DOHH2 (cell line): ENCODE measurements around the gene SH3D19.
A peak's percentile ranks its signal among the peaks of the same experiment; 100 is the strongest.
"Not testable (repeated sequence)": the region's sequence is repeated elsewhere in the genome, so short reads cannot be mapped to it uniquely, and the experiment has no call there.

Experiments used
- H3F3A ChIP-seq: fragments of 200-600 bp; sonication (generic), shearing (Covaris generic); 2 replicates; pipeline ENCODE4 v1.6.0; 2016; ENCODE audit warnings: antibody characterized with exemption, mild to moderate bottlenecking; ENCODE audit not compliant: control insufficient read depth, insufficient read depth
- H3K27ac ChIP-seq: fragments of 200-600 bp; sonication (generic); 2 replicates; pipeline ENCODE4 v1.5.1; 2014; ENCODE audit warnings: low read depth, mild to moderate bottlenecking, low read length, moderate library complexity
- H3K27me3 ChIP-seq: fragments of 200-600 bp; sonication (generic); 2 replicates; pipeline ENCODE4 v1.6.1; 2014; ENCODE audit warnings: mild to moderate bottlenecking, low read length, mixed read lengths; ENCODE audit not compliant: control insufficient read depth
- H3K36me3 ChIP-seq: fragments of 200-600 bp; sonication (generic); 2 replicates; pipeline ENCODE4 v1.6.1; 2014; ENCODE audit warnings: mild to moderate bottlenecking, low read length, moderate library complexity, mixed read lengths; ENCODE audit not compliant: control insufficient read depth
- H3K4me1 ChIP-seq: fragments of 200-600 bp; sonication (generic); 2 replicates; pipeline ENCODE4 v1.6.1; 2014; ENCODE audit warnings: mild to moderate bottlenecking, low read length, mixed read lengths; ENCODE audit not compliant: control insufficient read depth
- H3K4me2 ChIP-seq: fragments of 200-600 bp; sonication (generic); 2 replicates; pipeline ENCODE4 v1.6.0; 2014; ENCODE audit warnings: mild to moderate bottlenecking, low read length, moderate library complexity
- H3K4me3 ChIP-seq: fragments of 200-600 bp; sonication (generic); 2 replicates; pipeline ENCODE4 v1.5.1; 2014; ENCODE audit warnings: mild to moderate bottlenecking, low read length, mixed read lengths
- H3K79me2 ChIP-seq: fragments of 200-600 bp; sonication (generic); 2 replicates; pipeline ENCODE4 v1.6.1; 2014; ENCODE audit warnings: mild to moderate bottlenecking, low read length, mixed read lengths; ENCODE audit not compliant: control insufficient read depth
- H3K9me2 ChIP-seq: fragments of 200-600 bp; sonication (generic); replicated peaks from 2 replicates; pipeline ENCODE4 v1.6.1; 2014; ENCODE audit warnings: mild to moderate bottlenecking, low read length, mixed read lengths; ENCODE audit not compliant: control insufficient read depth
- H3K9me3 ChIP-seq: fragments of 200-600 bp; sonication (generic); 2 replicates; pipeline ENCODE4 v1.6.1; 2014; ENCODE audit warnings: antibody characterized with exemption, low read length, mixed read lengths; ENCODE audit not compliant: control insufficient read depth, insufficient read depth
- H4K20me1 ChIP-seq: fragments of 200-600 bp; sonication (generic); 2 replicates; pipeline ENCODE4 v1.6.0; 2014; ENCODE audit warnings: low read depth, mild to moderate bottlenecking, antibody characterized with exemption, low read length, moderate library complexity; ENCODE audit not compliant: control insufficient read depth, insufficient read depth
- EZH2phosphoT487 ChIP-seq: fragments of 200-600 bp; sonication (generic); IDR thresholded peaks from 2 replicates; pipeline ENCODE4 v1.6.1; 2017; ENCODE audit warnings: borderline replicate concordance, mild to moderate bottlenecking, antibody characterized with exemption, low read length, moderate library complexity, mixed read lengths
- TF ChIP-seq, protein P1 (sequence below): fragments of 200-600 bp; sonication (generic); IDR thresholded peaks from one replicate; pipeline ENCODE4 v1.5.1; 2014; ENCODE audit warnings: antibody characterized with exemption, mild to moderate bottlenecking, low read depth, low read length; ENCODE audit not compliant: poor library complexity, severe bottlenecking

SH3D19 gene

DNA sequence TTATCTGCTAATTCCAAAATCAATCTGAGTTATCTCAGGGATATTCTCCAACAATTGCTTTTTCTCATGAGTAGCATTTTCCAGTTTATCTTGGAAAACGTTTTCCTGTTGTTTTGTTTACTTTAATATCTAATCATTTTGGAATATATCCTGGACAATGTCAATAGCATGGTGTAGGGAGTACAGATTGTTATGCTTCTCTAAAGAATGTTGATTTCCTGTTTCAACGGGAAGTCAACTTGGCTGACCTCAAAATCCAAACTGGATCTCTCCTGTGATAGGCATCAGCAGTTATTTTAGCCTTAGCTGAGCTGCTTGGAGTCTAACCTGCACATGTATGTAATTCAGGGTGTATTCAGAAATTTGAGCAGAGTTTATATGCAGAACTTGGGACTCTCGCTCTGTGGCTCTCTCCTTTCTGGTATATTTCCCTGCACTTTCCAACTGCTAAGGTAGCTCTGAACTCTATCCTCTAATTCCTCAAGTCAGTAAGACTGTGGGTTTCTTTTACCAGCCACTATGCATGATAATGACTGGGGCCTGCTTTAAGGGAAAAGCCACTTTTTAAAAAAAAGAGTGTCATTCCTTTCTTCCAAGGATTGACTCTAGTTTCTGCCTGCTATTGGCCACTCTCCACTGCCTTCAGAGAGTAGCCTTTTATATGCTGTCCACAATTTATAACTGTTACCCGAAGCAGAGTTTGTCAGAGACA lies 40.7 kb downstream of the SH3D19 start:
- Histone ChIP-seq H3K9me2 (no peaks in the 10 kb centered on the region), H3K27me3 (no peaks in the 10 kb centered on the region), H3K9me3 (no peaks in the 10 kb centered on the region), H3K79me2 (no peaks in the 10 kb centered on the region), H3F3A (no peaks in the 10 kb centered on the region), H3K36me3 (no peaks in the 10 kb centered on the region), H3K4me2 (no peak overlapping the region), H4K20me1 (no peaks in the 10 kb centered on the region), H3K4me3 (no peak overlapping the region), H3K4me1 (no peaks in the 10 kb centered on the region), H3K27ac (no peak overlapping the region)
- TF ChIP-seq EZH2phosphoT487: no peak
- TF ChIP-seq, protein P1, sequence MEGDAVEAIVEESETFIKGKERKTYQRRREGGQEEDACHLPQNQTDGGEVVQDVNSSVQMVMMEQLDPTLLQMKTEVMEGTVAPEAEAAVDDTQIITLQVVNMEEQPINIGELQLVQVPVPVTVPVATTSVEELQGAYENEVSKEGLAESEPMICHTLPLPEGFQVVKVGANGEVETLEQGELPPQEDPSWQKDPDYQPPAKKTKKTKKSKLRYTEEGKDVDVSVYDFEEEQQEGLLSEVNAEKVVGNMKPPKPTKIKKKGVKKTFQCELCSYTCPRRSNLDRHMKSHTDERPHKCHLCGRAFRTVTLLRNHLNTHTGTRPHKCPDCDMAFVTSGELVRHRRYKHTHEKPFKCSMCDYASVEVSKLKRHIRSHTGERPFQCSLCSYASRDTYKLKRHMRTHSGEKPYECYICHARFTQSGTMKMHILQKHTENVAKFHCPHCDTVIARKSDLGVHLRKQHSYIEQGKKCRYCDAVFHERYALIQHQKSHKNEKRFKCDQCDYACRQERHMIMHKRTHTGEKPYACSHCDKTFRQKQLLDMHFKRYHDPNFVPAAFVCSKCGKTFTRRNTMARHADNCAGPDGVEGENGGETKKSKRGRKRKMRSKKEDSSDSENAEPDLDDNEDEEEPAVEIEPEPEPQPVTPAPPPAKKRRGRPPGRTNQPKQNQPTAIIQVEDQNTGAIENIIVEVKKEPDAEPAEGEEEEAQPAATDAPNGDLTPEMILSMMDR: no peak

DNA sequence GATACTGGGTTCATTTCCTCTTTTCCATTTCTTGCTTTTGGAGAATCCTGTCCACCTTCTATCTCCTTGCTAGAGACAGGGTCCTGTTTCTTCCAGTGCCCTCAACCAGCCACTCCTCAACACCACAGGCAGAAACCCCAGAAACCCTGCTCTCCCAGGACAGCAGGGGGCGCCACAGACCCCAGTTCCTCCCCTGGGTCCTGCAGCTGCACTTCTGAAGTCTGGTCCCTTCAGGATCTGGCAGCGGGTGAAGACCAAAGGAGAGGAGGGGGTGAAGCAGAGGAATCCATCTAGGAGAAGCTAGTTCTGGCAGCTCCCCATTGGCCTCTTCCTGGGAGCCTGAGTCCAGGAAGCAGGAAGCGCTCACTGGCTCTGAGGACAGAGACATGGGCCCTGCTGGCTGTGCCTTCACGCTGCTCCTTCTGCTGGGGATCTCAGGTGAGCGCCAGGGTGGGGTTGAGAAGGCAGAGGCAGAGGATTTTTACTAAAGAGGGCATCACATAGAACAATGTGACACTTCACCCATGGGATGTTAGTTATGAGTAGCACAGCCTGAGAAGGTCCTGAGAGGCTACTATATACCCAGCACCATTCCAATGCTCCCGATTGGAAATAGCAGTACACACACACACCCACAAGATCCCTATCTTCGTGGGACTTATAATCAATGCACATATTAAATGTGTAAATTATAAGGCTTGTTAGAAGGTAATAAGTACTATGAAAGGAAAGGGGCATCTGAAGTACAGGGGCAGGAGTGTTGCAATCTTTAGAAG lies 48.4 kb downstream of the SH3D19 start, which contains the start of gene PRSS48:
TSS of gene PRSS48 (plus strand) at position 375 of the 776 bp plus-strand sequence. CDS start at position 387, 12 bp downstream.
- no peaks in the 10 kb centered on the region for H3K79me2 ChIP-seq

DNA sequence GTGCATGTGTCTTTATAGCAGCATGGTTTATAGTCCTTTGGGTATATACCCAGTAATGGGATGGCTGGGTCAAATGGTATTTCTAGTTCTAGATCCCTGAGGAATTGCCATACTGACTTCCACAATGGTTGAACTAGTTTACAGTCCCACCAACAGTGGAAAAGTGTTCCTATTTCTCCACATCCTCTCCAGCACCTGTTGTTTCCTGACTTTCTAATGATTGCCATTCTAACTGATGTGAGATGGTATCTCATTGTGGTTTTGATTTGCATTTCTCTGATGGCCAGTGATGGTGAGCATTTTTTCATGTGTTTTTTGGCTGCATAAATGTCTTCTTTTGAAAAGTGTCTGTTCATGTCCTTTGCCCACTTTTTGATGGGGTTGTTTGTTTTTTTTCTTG lies 56.5 kb downstream of the SH3D19 start:
- H3K4me1 ChIP-seq, H3F3A ChIP-seq, H3K4me3 ChIP-seq, H3K9me2 ChIP-seq, H3K79me2 ChIP-seq, H4K20me1 ChIP-seq, H3K27me3 ChIP-seq, H3K36me3 ChIP-seq, H3K27ac ChIP-seq, H3K4me2 ChIP-seq, H3K9me3 ChIP-seq: not testable (repeated sequence)

More for the DNA sequence above, 48.4 kb downstream of the SH3D19 start, which contains the start of gene PRSS48:
- Histone ChIP-seq H3F3A (no peaks in the 10 kb centered on the region), H3K9me3 (no peaks in the 10 kb centered on the region), H4K20me1 (no peaks in the 10 kb centered on the region), H3K4me3 (no peak within 1 kb of the TSS), H3K4me2 (no peak within 1 kb of the TSS), H3K27me3 (no peaks in the 10 kb centered on the region; the same call in 1 of the 2 replicates), H3K36me3 (no peaks in the 10 kb centered on the region), H3K4me1 (no peaks in the 10 kb centered on the region), H3K9me2 (no peaks in the 10 kb centered on the region), H3K27ac (no peak within 1 kb of the TSS)
- TF ChIP-seq, protein P1: peak; percentile 87
- TF ChIP-seq EZH2phosphoT487: no peak
